Stimulated activated CD4-positive, alpha-beta T cell treated with anti-CD3 and anti-CD28 coated beads, Interleukin-15, amount 100 ng/mL, for 1 hour (primary cell): ENCODE measurements around the gene SCRT2.
A peak's percentile ranks its signal among the peaks of the same experiment; 100 is the strongest.
"Not testable (repeated sequence)": the region's sequence is repeated elsewhere in the genome, so short reads cannot be mapped to it uniquely, and the experiment has no call there.

Experiments
- DNase-seq, 2 donors: peaks; one replicate each; pipeline ENCODE4 v3.0.0-alpha.2; 2020; ENCODE audit warnings: low read depth in 1 of 2, low spot score in 1 of 2

The SCRT2 gene

GRCh38 chr20:675453-676314 lies at the start of gene SCRT2:
Gene SCRT2, minus strand, starts transcription at chr20:675802. Its CDS starts 201 bp downstream, at chr20:675601.
- DNase-seq: peak; percentile 38 to 55

DNA sequence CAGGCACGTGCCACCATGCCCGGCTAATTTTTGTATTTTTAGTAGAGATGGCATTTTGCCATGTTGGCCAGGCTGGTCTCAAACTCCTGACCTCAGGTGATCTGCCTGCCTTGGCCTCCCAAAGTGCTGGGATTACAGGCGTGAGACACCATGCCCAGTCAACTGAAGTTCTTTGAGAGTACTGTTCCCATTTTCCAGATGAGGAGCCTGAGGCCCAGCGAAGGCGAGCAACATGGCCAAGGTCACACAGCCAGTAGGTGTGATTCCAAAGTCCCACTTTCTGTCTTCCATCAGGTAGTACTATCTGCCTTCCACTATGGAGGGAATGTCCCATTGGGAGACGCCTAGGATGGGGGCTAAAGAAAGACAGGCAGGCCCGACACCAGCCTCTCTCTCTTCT lies 49.2 kb upstream of the SCRT2 start:
- not testable (repeated sequence) for DNase-seq

- no peak for DNase-seq
These were observed 48.2 kb upstream of the SCRT2 start for GRCh38 chr20:723756-724155.

DNA sequence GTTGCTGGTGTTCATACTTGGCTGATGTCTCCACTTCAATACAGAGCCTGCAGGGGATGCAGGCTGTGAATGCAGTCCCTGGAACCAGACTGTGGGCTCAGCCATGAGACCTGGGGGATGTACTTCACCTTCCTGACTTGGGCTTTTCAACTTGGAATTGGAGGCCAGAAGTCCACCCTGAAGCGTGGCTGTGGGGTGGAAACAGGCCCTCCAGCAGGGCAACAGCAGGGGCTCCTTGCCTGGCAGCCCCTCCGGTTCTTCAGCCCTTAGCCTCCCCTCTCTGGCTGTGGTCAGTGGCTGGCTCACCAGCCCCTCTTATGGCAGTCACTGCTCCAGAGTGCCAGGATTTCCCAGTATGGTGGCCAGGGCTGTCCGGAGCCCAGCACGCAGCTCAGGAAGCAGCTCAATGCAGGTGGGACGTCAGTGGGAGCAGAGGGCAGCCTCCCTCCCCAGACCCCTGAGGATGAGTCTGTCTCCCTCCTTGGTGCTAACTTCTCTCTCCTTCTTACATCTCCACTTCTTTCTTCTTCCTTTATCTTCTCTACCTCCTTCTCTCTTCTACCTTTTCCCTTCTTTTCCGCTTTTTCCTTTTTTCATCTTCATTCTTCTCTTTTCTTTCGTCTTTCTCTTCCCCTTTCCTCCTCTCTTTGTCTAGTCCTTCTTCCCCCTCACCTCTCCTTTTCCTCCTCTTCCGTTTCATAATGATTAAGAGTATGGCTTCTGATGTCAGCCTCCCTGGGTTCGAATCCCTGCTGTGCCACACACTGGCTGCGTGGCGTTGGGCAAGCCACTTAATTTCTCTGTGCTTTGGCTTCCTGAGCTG lies 47.4 kb upstream of the SCRT2 start:
- no peak for DNase-seq

DNA sequence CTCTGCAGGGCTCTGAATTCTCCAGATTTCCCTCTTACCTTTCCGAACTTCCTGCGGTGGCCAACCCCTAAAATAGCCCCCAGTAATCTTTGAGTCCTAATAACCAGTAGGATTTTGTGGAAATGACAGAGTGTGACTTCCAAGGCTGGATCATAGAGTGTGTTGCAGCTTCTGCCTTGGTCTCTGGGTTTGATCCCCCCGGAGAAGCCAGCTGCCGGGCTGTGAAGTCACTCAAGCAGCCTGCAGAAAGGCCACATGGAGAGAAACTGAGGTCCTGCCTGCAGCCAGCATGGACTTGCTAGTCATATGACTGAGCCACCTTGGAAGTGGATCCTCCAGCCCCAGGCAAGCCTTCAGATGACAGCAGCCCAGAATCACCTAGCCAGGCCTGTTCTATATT lies 46.3 kb upstream of the SCRT2 start:
- no peak for DNase-seq

GRCh38 chr20:719816-720215 lies 44.2 kb upstream of the SCRT2 start:
- no peak for DNase-seq

DNA sequence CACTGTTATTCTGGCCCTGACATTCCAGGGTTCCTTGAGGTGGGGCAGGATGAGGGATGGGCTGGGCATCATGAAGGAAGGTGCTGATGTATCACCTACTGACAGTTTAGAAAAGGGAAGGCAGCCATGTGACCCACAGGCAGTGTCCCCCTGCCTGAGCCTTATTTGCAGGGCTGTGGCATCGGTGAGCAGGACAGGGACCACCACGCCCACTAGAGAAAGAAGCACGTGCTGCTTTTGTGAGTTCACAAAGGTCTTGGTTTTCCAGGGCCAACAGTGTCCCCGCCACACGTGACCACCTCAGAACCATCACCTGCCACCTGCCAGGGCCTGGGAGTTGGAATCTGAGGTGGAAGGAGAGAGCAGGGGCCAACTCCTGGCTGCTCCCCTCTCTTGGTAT lies 43.5 kb upstream of the SCRT2 start:
- DNase-seq: no peak

GRCh38 chr20:717832-718231 lies 42.2 kb upstream of the SCRT2 start:
- DNase-seq: no peak

- no peak for DNase-seq
These were observed 41.7 kb upstream of the SCRT2 start for GRCh38 chr20:717271-717670.

GRCh38 chr20:714453-714852 lies 38.9 kb upstream of the SCRT2 start:
- no peak for DNase-seq

DNA sequence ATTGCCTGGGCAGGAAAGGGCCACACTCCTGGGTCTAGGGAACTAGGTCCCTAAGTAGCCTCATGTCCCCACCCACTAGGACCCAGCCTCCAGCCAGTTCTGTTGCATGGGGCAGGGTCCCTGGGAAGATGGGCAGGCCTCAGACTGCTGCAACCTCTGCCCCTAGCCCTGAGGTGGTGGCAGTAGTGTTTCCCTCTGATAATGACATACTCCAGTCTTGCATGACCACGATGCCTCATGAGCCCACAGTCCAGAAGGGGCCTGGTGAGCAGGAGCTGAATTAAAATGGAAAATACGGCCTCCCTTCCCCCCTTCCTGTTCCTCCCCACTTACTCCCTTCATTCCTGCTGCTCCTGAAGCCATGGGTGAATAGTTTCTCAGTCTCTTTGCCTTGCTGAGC lies 36.0 kb upstream of the SCRT2 start:
- DNase-seq: no peak

DNA sequence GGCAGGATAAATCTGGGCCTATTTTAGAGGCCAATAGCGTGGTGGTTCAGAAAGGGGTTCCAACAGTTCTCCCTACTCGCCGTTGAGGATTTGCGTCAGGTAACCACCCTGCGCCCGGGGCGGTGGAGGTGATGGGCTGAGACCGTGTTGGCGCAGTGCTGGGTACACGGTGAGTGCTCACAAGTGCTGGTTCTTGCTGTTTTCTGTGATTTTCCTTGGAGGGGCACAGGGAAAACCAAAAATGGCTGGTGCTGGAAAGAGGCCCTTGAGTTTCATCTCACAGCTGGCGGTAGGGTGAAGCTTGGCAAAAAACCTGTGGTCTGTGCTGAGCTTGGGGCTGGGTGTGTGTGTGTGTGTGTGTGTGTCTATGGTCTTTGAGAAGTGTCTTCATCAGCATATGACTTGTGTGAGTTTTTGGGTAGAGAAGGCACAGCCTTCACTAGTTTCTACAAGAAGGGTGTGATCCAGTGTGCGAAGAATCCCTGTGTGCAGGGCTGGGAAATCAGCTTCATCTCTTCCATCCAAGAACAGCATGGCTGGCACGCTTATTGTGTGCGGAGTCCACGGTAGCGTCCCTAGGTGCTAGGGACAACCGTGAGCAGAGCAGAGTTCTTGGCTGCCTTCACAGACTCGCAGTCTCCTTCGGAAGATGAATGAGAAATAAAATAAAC lies 35.3 kb upstream of the SCRT2 start:
- no peak for DNase-seq

- no peak for DNase-seq
These were observed 34.6 kb upstream of the SCRT2 start for GRCh38 chr20:709991-710779.

- DNase-seq: no peak
These were observed 33.8 kb upstream of the SCRT2 start for GRCh38 chr20:709423-709822.

DNA sequence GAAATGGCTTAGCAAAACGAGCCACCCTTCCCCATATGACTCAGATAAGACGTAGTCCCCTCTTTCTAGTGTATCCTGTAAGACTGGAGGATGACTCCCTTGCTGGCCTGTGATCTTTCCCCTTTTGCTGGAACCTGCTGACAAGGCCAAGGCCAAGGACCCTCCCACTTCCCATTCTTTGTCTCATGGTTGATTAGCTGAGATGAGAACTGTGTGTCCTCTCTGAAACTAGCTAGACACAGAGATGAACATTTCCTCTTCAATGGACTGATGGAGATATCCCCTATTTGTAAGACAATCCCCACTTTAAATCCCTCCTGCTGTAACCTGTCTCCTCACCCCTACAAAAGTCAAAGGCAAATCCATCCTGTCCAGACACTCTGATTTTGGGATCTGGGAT lies 33.4 kb upstream of the SCRT2 start:
- no peak for DNase-seq

DNA sequence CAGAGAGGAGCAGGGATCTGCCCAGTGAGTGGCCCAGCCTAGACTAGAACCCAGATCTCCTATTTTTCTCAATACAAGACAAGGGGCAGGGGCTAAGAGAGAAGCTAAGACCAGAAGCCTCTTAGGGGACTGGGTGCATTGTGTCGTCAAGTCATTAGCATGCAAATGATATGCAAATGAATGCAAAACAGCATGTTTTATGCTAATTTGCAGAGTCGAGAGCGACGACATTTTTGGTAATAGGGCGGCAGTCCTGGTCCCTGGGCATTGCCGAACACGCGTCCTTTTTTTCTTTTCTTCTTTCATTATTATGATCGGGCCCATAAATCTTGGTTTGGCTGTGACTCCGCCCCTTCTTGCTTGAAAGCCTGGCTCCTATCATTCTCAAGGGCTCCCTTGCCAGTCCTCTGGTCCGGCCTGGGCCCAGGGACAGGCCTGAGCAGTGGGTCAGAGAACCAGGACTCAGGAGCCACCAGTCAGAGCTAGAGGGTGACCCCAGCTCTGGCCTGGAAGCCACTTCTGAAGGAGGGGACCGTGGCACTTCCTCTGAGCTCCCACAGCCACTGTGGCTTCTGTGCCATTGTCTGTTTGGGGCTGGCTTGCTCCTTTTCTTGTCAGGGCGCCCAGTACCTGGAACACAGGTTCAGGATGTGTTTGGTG lies 32.0 kb upstream of the SCRT2 start:
- DNase-seq: no peak

DNA sequence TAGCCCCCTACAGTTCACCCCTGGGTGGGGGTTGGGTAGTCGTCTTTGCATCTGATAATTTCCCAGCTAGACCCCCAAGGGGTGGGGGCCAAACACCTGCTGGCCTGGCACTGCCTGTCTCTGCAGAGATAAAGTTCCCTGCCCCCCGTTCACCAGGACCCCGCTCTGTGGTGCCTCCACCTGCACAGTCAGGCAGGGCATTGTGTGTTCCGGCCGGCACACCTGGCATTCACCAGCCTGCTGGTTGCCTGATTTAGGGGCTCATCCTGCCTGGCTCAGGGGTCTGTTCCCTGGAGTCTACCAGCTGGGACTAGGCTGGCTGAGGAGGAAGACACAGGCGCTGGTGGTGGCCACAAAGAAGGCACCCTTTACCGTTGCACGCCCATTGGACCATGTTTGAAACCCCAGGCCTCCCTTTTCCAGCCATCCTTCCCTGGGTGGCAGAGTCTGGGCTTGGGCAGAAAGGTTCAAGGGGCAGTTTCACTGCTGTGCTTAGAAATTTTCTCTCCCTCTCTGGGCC lies 30.8 kb upstream of the SCRT2 start:
- no peak for DNase-seq

GRCh38 chr20:704726-705125 lies 29.1 kb upstream of the SCRT2 start:
- no peak for DNase-seq

DNA sequence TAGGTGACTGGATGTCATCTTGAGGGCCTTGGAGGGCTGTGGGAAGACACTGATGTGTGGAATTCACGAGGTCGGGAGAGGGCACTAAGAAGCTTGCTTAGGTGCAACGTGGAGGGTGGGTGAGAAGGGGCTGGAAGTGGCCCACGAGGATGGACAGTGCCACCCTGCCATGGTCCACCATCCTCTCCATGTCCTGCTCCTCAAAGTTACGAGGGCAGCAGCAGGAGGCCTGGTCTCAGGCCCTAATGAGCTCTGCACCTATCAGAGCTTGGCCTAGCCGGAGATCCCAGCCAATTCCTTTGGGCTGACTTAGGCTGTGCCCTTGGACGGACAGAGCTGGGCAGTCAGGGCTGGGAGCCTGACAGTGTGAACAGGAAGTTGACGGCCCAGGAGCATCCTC lies 27.8 kb upstream of the SCRT2 start:
- DNase-seq: no peak

GRCh38 chr20:703006-703405 lies 27.4 kb upstream of the SCRT2 start:
- DNase-seq: no peak
